Activated CD8-positive, alpha-beta memory T cell treated with anti-CD3 and anti-CD28 coated beads for 48 hours (primary cell): ENCODE measurements around the gene FAF1.

Experiments
- DNase-seq, 3 experiments: peaks; one replicate each; pipeline ENCODE4 v3.0.0-alpha.2; 2020; ENCODE audit warnings: low read depth in 2 of 3, low spot score in 2 of 3

FAF1 gene

GRCh38 chr1:50450861-50451653 is 509.0 kb downstream of the FAF1 start:
- no peak for DNase-seq

- DNase-seq, result no peak
Measured at GRCh38 chr1:50447961-50448360, 512.1 kb downstream of the FAF1 start.

- DNase-seq, result no peak
Measured at GRCh38 chr1:50441183-50441582, 518.9 kb downstream of the FAF1 start.

GRCh38 chr1:50438945-50439344 is 521.1 kb downstream of the FAF1 start:
- no peak for DNase-seq

- DNase-seq, result no peak
Measured at GRCh38 chr1:50436489-50436888, 523.6 kb downstream of the FAF1 start.

GRCh38 chr1:50430010-50430405 is 530.1 kb downstream of the FAF1 start:
- DNase-seq, result no peak

- DNase-seq, result no peak
Measured at GRCh38 chr1:50427818-50428779, 532.0 kb downstream of the FAF1 start.

- no peak for DNase-seq
Measured at GRCh38 chr1:50427086-50427817, 532.8 kb downstream of the FAF1 start.

- DNase-seq, result no peak
Measured at GRCh38 chr1:50426702-50427085, 533.4 kb downstream of the FAF1 start.

- no peak for DNase-seq
Measured at GRCh38 chr1:50426108-50426700, 533.9 kb downstream of the FAF1 start.

- DNase-seq, result no peak
Measured at GRCh38 chr1:50425376-50426107, 534.5 kb downstream of the FAF1 start.

GRCh38 chr1:50424884-50425375 is 535.1 kb downstream of the FAF1 start:
- DNase-seq, result no peak

GRCh38 chr1:50424045-50424883 is 535.8 kb downstream of the FAF1 start:
- no peak for DNase-seq

GRCh38 chr1:50423670-50424000 is 536.4 kb downstream of the FAF1 start:
- DNase-seq, result peak in 1 of 3 experiments; percentile 7

- peak in 1 of 3 experiments; percentile 7 for DNase-seq
Measured at GRCh38 chr1:50422946-50423669, 537.0 kb downstream of the FAF1 start, which contains the start of gene DMRTA2. TSS of gene DMRTA2 (minus strand) at chr1:50423443. CDS start at chr1:50421536, 1,907 bp downstream.

- no peak for DNase-seq
Measured at GRCh38 chr1:50422675-50422945, 537.5 kb downstream of the FAF1 start.

GRCh38 chr1:50421768-50422674 is 538.0 kb downstream of the FAF1 start:
- DNase-seq, result no peak

- no peak for DNase-seq
Measured at GRCh38 chr1:50421366-50421748, 538.7 kb downstream of the FAF1 start.
